ENCODE results near the gene OTUB1.

The OTUB1 gene

DNA sequence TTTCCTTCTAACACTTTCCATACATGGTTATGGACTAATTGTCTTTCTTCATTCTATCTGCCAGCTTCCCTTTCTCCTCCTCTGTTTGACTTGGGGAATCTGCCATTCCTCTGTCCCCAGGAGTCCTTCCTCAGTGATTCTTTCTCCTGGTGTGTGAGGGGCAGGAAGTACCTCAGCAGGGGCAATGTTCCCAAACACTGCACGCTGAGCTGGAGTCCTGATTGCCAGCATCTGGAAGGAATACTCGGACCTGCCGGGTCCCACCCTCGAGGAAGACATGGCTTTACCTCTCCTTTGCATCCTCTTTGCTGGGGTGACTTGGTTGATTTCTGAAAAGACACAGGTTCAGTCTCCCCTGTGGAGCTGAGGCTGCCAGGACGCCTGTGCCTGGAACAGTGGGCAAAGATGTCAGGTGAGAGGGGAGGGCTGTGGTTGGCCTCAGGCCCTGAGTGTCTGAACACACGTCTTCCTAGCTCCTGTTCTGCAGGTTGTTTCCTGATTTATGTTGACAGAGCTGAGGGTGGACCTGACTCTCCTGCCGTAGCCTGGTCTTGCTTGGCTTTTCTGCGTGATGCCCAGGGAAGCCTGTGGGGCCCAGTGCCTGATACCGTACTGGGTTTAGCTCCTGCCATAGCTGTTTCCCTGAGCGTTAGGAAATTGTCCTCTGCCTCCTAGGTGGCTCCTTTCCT is 7.5 kb upstream of the OTUB1 start:
- DNase-seq (ENCODE audit: low read depth) = no peak

- no peak for DNase-seq (ENCODE audit: low read depth)
Observed at GRCh38 chr11:63979426-63979825, 6.8 kb upstream of the OTUB1 start.

DNA sequence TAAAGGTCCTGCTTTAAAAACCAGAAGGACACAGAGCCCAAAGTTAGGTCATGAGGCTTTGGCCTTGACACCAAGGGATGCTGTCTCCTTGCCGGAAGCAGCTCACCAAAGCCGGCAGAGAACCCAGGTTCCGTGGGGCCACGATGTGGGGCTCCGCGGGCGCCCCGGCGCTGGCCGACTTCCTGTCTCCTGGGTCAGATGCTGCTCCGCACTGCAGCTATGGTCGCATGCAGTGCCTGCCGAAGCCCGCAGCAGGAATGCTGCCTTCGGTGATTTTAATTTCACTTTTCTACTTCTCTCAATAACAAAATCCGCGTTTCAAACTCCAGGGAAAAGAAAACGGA is 454 bp upstream of the OTUB1 start:
- DNase-seq (ENCODE audit: low read depth) = no peak

DNA sequence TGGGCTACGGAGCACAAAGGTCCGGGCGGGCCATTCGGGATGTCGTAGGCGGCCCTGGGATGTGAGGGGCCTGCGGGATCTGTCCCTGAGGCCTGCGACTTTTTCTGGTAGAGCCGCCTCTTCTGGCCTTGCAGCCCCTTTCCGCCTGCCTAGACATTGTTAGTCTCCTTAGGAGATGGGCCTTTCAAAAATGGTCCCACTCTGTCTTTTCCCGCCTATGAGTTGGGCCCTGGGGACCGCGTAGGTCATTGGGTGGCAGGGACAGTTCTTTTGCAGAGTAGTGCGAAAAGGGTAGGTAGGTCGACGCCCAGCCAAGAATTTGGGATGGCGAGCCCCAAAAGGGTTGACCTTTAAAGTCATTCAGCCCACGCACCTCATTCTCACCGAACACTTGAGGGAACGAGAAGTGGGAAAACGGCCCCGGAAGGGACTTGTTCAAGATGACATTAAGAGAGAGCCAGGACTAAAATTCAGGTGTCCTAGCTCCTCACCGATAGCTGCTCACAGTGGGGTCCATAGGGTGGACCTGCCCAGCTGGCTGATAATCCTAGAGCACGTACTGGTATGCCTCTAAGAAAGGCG is 785 bp downstream of the OTUB1 start:
- DNase-seq (ENCODE audit: low read depth) = no peak

DNA sequence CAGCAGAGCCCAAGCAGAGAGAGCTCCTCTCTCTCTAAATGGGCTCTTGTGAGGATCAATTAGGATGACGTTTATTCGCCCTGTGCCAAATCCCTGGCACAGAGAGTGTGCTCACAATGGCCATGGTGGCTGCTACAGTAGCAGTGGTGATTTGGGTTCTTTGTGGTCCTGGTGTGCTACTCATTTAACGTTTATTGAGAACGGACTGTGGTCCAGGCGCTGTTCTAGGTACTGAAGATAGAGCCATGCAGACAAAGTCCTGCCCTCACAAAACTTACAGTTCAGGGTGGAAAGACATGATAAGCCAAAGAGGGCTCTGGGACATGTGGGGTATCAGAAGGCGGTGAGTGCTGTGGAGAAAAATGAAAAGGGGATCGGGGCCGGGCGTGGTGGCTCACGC is 5.3 kb downstream of the OTUB1 start:
- no peak for DNase-seq (ENCODE audit: low read depth)

DNA sequence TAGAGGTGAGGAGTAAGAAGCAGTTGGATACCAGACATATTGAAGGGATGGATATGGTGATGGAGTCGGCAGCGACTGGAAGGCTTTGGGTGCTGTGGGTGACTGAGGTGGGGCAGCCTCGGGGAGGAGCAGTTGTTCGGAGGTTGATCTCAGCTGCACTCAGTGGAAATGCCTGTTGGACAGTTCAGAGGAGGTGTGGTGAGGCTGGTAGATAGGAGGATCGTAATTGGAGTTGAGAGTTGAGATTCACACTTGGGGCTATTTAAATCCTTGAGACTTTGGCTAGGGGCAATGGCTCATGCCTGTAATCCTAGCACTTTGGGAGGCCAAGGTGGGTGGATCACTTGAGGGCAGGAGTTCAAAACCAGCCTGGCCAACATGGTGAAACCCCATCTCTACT is 6.9 kb downstream of the OTUB1 start:
- DNase-seq (ENCODE audit: low read depth) = no peak

- DNase-seq (ENCODE audit: low read depth) = no peak
Observed at GRCh38 chr11:63993993-63994392, 7.8 kb downstream of the OTUB1 start.

DNA sequence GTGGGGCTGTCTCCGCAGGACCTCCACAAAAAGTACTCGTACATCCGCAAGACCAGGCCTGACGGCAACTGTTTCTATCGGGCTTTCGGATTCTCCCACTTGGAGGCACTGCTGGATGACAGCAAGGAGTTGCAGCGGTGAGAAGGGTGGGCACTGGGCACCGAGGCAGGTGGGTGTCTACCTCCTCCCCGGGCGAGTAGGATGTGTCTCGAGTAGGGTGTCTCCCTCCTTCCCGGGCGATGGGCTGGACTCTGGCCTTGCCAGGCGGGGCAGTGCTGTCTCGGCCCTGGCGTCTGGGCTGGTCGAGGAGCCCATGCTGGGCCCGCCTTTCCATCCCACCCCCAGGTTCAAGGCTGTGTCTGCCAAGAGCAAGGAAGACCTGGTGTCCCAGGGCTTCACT is 10.3 kb downstream of the OTUB1 start:
- no peak for DNase-seq (ENCODE audit: low read depth)

DNA sequence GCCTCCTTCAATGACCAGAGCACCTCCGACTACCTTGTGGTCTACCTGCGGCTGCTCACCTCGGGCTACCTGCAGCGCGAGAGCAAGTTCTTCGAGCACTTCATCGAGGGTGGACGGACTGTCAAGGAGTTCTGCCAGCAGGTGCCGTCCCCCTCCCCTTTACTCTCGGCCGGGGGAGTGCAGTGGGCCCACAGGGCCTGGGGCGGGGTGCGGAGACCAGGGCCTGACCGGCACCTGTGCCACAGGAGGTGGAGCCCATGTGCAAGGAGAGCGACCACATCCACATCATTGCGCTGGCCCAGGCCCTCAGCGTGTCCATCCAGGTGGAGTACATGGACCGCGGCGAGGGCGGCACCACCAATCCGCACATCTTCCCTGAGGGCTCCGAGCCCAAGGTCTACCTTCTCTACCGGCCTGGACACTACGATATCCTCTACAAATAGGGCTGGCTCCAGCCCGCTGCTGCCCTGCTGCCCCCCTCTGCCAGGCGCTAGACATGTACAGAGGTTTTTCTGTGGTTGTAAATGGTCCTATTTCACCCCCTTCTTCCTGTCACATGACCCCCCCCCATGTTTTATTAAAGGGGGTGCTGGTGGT is 11.0 kb downstream of the OTUB1 start:
- no peak for DNase-seq (ENCODE audit: low read depth)

DNA sequence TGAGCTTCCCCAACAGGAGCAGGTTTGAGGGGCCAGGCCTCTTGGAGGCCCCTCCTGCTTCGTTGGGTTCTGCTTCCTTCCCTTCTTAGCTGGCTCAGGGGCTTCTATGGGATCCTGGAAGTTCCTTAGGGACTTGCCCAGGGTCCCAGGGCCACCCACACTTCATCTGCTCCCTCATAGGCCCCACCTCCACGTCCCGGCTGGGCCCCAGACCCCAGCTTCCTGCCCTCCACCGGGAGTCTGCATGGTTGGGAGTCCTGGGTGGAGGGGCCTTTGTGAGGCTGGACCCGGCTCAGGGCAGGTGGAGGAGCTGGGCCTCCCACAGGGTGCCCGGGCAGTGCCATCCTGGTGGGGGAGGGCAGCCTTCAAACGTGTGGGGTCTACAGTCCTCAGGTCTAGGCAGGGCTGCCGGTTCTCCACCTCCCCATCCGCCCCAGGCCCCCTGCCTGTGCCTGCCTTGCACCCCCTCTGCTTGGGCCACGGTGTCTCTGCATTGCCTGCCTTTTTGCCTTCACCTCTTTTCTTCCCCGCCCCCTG is 11.6 kb downstream of the OTUB1 start:
- DNase-seq (ENCODE audit: low read depth) = no peak

- DNase-seq (ENCODE audit: low read depth) = no peak
Observed at GRCh38 chr11:63998558-63999348, 12.5 kb downstream of the OTUB1 start.

GRCh38 chr11:63999349-64000025 is 13.2 kb downstream of the OTUB1 start:
- DNase-seq (ENCODE audit: low read depth) = peak; percentile 63

DNA sequence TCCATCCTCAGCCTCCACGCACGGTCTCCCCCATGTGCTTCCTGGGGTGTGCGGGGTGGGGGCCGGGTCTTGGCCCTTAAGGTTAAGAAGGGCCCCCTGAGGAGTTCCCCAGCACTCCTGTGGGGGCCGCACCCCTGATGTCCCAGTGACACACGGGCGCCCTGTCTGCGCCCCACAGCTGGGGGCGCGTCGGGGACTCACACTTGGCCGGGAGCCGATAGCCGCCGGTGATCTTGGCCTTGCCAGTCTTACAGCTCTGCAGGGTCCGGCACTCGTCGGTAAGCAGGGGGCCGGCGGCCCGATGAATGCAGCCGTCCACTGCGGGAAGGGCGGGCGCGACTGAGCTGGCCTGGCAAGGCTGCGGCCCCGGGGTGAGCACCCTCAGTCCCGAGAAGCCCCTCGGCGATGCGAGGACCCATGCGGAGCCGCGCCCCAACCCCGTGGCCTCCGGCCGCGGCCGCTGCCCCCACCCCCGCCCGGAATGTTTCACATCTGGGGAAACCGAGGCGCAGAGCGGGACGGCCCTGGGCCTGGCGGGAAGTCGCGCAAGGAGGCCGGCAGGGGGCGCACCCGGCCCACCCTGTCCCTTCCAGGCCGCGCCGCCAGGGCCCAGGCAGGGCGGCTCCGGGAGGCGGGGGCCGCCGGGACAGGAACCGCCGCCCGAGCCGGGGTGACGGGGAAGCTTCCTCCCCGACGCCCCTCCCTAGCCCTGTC is 13.9 kb downstream of the OTUB1 start:
- DNase-seq (ENCODE audit: low read depth) = peak; percentile 65

DNA sequence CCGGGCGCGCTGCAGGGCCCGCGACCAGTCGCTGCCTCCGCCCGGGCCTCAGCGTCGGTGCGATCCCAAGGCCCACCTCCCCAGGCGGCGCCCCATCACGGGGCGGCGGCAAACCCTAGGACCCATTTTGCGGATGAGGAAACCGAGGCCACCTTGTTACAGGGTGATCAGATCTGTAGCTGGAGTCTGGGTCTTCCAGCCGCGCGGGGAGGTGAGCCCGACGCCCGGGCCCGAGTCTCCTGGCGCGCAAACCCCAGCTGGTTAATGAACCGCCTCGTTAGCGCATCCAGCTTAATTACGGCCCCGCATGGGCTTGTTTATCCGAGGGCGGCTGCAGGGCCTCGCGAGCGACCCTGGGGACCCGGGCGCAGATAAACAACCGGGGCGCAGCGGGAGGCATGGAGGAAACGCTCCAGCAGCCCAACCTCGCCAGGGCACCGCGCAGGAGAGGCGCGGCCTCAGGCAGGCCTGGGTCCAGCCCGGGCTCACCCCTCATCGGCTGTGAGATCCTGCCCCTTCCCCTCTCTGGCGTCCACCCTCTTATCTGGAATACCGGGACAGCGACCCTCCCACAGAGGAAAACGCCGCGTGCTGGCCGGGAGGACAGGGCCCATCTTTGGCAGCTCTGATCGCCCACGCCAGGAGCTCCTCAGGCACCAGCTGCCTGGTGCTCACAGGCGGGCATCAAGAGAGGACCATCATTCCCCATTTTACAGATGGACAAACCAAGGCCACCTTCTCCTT is 14.7 kb downstream of the OTUB1 start:
- no peak for DNase-seq (ENCODE audit: low read depth)

GRCh38 chr11:64001484-64002420 is 15.5 kb downstream of the OTUB1 start:
- DNase-seq (ENCODE audit: low read depth) = no peak

GRCh38 chr11:64003807-64004589 is 17.8 kb downstream of the OTUB1 start:
- no peak for DNase-seq (ENCODE audit: low read depth)

DNA sequence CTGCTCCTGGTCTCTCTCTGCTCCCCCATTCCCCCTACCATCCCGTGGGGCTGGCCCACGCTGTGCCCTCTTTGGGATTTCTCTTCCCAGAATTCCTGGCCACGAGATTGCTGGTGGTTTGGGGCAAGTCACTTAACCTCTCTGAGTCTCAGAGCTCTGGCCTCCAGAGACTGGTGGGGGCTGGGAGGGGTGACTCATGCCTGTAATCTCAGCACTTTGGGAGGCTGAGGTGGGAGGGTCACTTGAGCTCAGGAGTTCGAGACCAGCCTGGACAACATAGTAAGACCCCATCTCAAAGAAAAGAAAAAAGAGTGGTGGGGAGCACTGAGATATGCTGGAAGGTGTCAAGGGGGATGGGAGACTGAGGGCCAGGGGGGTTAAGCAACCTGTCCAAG is 18.3 kb downstream of the OTUB1 start:
- no peak for DNase-seq (ENCODE audit: low read depth)

- DNase-seq (ENCODE audit: low read depth) = no peak
Observed at GRCh38 chr11:64005691-64006090, 19.5 kb downstream of the OTUB1 start.

GRCh38 chr11:64006398-64006797 is 20.2 kb downstream of the OTUB1 start:
- no peak for DNase-seq (ENCODE audit: low read depth)
